Stimulated activated naive CD4-positive, alpha-beta T cell (primary cell): Measurements from ENCODE around the gene PARN.
"Not testable (repeated sequence)": the region's sequence is repeated elsewhere in the genome, so short reads cannot be mapped to it uniquely, and the experiment has no call there.

Experiments used
- DNase-seq, 6 experiments: peaks; one replicate each; lab custom pipeline; 2025; lab: John Stamatoyannopoulos, UW

Gene PARN

DNA sequence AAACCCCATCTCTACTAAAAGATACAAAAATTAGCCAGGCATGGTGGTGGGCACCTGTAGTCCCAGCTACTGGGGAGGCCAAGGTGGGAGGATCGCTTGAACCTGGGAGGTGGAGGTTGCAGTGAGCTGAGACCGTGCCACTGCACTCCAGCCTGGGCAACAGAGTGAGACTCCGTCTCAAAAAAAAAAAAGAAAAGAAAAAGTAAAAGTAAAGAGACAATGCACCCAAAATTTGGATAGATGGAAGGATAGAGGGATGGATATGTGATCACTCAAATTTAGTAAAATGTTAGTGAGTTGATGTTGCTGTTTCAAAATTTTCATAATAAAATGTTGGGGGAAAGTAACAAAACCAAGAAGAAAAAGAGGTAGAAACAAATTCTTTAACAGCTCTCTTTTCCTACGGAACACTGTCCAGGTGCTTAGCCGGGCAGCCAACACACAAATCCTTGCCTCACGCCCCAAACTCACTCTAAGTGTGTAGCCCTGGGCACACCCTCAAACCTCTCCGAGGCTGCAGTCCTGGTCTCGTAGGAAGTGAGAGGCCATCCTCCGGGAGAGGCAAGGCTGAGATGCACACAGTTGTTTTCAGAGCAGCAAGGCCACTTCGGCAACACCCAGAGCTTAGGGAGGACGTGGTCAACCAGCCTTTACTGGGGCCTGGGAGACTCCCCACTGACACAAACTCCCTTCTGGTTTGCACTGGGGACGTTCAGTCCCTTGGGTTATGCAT is 228.9 kb downstream of the PARN start:
- DNase-seq: not testable (repeated sequence)

GRCh38 chr16:14400285-14400977 is 229.6 kb downstream of the PARN start:
- DNase-seq: no peak

- DNase-seq: no peak
Measured at GRCh38 chr16:14399378-14400284, 230.4 kb downstream of the PARN start.

DNA sequence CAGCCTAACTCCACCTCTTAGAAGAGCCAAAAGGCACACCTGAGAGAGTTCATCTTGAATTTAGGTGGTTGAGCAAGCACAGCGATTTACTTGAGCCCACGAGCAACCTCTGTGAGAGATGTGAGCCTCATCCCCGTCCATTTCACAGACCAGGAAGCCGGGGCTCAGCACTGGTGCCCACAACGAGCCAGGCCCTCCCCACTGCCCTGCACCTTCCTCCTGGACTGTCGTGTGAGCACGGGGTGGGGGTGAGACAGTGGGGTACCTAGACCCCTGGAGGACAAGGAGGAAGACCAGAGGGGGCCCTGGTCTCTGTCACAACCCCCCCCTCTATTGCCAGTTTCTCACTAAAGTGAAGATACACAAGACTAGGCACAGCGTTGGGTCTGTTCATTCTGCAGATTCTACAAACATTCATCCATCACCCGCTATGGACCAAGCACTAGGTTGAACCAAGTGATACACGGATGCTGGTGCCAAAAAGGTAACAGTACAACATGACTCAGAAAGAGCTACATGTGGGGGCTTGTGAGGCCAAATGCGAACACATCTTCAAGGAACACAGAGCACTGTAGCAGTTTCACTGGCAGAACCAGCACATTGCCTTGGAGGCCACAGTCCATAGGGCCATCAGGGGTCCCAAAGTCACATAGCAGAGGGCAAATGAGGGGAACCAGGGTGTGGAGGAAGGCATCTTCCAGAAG is 231.9 kb downstream of the PARN start:
- no peak for DNase-seq

DNA sequence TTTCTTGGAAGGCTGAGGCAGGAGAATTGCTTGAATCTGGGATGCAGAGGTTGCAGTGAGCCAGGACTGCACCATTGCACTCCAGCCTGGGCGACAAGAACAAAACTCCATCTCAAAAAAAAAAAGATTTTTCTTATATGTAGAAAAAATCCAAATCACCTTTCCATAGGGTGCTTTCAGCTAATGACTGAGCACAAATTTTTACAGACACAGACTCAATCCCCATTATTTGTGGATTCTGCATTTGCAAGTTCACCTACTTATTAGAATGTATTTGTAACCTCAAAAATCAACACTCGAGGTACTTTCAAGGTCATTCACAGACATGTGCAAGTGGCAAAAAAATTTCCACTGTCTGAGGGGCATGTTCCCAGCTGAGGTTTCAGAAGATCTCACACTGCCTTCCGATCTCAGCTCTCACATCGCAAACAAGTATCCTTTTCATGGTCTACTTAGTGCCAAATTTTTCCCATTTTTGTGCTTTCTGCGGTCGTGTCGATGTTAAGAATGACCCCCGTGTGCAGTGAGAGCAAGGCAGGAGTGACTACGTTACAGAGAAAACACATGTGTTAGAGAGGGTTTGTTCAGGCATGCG is 234.3 kb downstream of the PARN start:
- not testable (repeated sequence) for DNase-seq

GRCh38 chr16:14394834-14395233 is 235.2 kb downstream of the PARN start:
- no peak for DNase-seq

DNA sequence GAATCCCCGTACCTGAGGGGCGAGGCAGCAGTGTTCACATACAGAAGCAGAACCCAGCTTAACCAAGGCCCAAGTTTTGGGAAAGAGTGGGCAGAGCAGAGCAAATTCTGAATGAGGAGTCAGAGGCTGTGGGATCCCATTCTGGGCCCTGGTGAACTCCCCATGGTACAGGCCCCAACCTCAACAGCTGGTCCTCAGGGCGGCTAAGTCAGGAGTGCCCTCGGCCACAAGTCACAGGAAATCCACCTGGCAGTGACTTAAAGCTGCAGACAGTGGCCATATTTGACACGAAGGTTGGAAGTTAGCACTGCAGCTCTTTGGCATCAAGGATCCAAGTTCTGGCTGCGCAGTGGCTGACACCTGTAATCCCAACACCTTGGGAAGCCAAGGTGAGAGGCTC is 237.1 kb downstream of the PARN start:
- DNase-seq: no peak

- no peak for DNase-seq
Measured at GRCh38 chr16:14389359-14389758, 240.7 kb downstream of the PARN start.

DNA sequence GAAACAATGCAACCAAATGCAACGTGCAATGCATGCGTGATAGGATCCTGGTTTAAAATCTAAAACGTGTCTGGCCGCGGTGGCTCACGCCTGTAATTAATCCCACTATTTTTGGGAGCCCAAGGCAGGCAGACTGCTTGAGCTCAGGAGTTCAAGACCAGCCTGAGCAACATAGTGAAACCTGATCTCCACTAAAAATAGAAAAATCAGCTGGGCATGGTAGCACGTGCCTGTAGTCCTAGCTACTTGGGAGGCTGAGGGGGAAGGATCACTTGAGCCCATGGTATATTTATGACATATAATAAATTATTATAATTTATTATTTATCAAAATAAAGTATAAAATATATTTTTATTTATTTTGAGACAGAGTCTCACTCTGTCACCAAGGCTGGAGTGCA is 241.8 kb downstream of the PARN start:
- DNase-seq: no peak

GRCh38 chr16:14386115-14386514 is 243.9 kb downstream of the PARN start:
- no peak for DNase-seq
